ENCODE measurements around the gene LHFPL5. TPM values are rescaled to one million over a fixed set of nuclear protein-coding genes. Genes with fewer than 3 reads are reported as not detected.

The LHFPL5 gene
- total RNA-seq, 1 donor from 2014 or later: not detected

DNA sequence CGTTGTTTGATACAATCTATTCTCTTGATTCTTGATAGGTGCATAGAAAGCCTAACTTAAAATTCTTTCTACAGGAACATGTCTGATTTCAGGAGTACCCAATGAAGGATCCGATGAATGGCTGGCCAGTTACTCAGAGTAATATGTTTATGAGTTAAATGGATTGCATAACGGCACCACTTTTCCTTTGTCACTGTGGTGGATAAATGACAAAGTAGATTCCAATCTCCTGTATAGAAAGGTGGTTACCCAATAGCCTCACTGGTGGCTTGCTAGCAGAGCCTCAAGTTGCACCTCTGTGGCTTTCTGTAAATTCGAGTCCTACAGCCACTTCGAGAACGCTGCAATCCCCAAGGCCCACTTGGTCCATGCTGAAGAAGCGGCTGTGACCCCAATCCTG, 28.4 kb downstream of the LHFPL5 start:
- ATAC-seq (ENCODE audit: low read depth) (no peak), DNase-seq (no peak)
- no peak overlapping the region for H3K27ac Mint-ChIP-seq
- no peak for TF ChIP-seq CTCF (IDR thresholded peaks at IDR 0.05)
- ChIA-PET CTCF (no interaction called here), POLR2A (no interaction called here)
- no peaks in the 10 kb centered on the region for H3K27me3 Mint-ChIP-seq
- no peak overlapping the region for H3K4me3 Mint-ChIP-seq
- peaks cover 38% of the 10 kb centered on the region for H3K36me3 Mint-ChIP-seq (ENCODE audit: low read depth)
- intact Hi-C loops (cut with micrococcal nuclease): no loop called here
- no peaks in the 10 kb centered on the region for H3K9me3 Mint-ChIP-seq
- no peaks in the 10 kb centered on the region for H3K4me1 Mint-ChIP-seq

GRCh38 chr6:35839019-35839418, 33.9 kb downstream of the LHFPL5 start:
- no peak overlapping the region for H3K27ac Mint-ChIP-seq
- no peak for TF ChIP-seq CTCF (IDR thresholded peaks at IDR 0.05)
- ChIA-PET POLR2A (no interaction called here), CTCF (interaction anchor here (0.7 kb wide), 1 partner anchor 72 kb away, joined by 3 read pairs; no protein-coding TSS in a partner anchor)
- H3K9me3 Mint-ChIP-seq: no peaks in the 10 kb centered on the region
- no peak for DNase-seq
- intact Hi-C loops (cut with micrococcal nuclease): no loop called here
- no peak for ATAC-seq (ENCODE audit: low read depth)
- H3K4me3 Mint-ChIP-seq: no peak overlapping the region
- peaks cover 72% of the 10 kb centered on the region for H3K36me3 Mint-ChIP-seq (ENCODE audit: low read depth)
- no peaks in the 10 kb centered on the region for H3K4me1 Mint-ChIP-seq
- H3K27me3 Mint-ChIP-seq: no peaks in the 10 kb centered on the region

DNA sequence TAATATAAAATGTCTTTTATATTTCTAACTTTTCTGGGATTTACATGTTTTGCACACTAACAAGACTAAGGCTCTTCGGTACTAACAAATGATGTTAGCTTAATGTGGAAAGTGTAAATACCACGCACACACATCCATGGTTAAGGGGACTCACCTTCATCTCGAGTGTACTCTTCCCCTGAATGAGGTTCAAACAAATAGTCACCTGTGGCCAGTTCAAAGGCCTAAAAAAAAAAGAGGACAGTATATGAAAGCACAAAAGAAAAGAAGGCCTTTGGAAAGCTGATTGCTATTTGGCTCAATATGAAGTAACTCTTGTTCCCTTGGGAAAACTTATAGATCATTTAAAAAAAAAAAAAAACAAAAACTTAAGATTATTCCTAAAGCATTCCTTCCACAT, 37.2 kb downstream of the LHFPL5 start:
- Mint-ChIP-seq H3K27ac (no peak overlapping the region), H3K4me3 (no peak overlapping the region), H3K9me3 (no peaks in the 10 kb centered on the region), H3K4me1 (no peaks in the 10 kb centered on the region), H3K27me3 (no peaks in the 10 kb centered on the region), H3K36me3 (ENCODE audit: low read depth) (peaks cover 64% of the 10 kb centered on the region)
- DNase-seq: no peak
- CTCF ChIA-PET: no interaction called here
- TF ChIP-seq CTCF (IDR thresholded peaks at IDR 0.05): no peak
- POLR2A ChIA-PET: interaction anchor here (0.7 kb wide), 1 partner anchor 222 kb away, joined by 5 read pairs; no protein-coding TSS in a partner anchor
- ATAC-seq (ENCODE audit: low read depth): no peak
- intact Hi-C loops (cut with micrococcal nuclease): no loop called here

GRCh38 chr6:35844290-35844689, 39.1 kb downstream of the LHFPL5 start:
- peaks cover 59% of the 10 kb centered on the region for H3K36me3 Mint-ChIP-seq (ENCODE audit: low read depth)
- no peak for TF ChIP-seq CTCF (IDR thresholded peaks at IDR 0.05)
- ChIA-PET POLR2A (no interaction called here), CTCF (no interaction called here)
- no peak for ATAC-seq (ENCODE audit: low read depth)
- no peak overlapping the region for H3K27ac Mint-ChIP-seq
- no peaks in the 10 kb centered on the region for H3K4me1 Mint-ChIP-seq
- H3K9me3 Mint-ChIP-seq: no peaks in the 10 kb centered on the region
- no peaks in the 10 kb centered on the region for H3K27me3 Mint-ChIP-seq
- DNase-seq: no peak
- H3K4me3 Mint-ChIP-seq: no peak overlapping the region
- intact Hi-C loops (cut with micrococcal nuclease): no loop called here

- Mint-ChIP-seq H3K4me1 (no peaks in the 10 kb centered on the region), H3K27me3 (no peaks in the 10 kb centered on the region), H3K27ac (no peak overlapping the region), H3K9me3 (no peaks in the 10 kb centered on the region), H3K36me3 (ENCODE audit: low read depth) (peaks cover 65% of the 10 kb centered on the region), H3K4me3 (no peak overlapping the region)
- no peak for TF ChIP-seq CTCF (IDR thresholded peaks at IDR 0.05)
- ATAC-seq (ENCODE audit: low read depth) (no peak), DNase-seq (no peak)
- CTCF ChIA-PET: no interaction called here
- POLR2A ChIA-PET: no interaction called here
- intact Hi-C loops (cut with micrococcal nuclease): no loop called here
Observed at GRCh38 chr6:35850208-35850607, 45.1 kb downstream of the LHFPL5 start.
